Sigmoid colon (tissue), 7 donors: ENCODE measurements around the gene FSD1. TPM values are rescaled to one million over a fixed set of nuclear protein-coding genes. Genes with fewer than 3 reads are reported as not detected.

ENCODE experiments used
- DNase-seq: peaks from one replicate; pipeline ENCODE4 v3.0.0-alpha.2; 2019
- H3K27ac ChIP-seq, 4 donors: fragments of 200-600 bp; sonication (generic); one replicate each; pipeline ENCODE4 v1.5.1; 2016 to 2019; ENCODE audit warnings: mild to moderate bottlenecking in 1 of 4
- H3K27me3 ChIP-seq, 3 donors: fragments of 200-600 bp; sonication (generic); one replicate each; pipeline ENCODE4 v1.5.1; 2019; ENCODE audit warnings: mild to moderate bottlenecking in 1 of 3
- H3K36me3 ChIP-seq, 4 donors: fragments of 200-600 bp; sonication (generic); one replicate each; pipeline ENCODE4 v1.5.1; 2016 to 2019
- H3K4me1 ChIP-seq, 4 donors: fragments of 200-600 bp; sonication (generic); one replicate each; pipeline ENCODE4 v1.5.1; 2017 to 2019
- H3K4me3 ChIP-seq, 4 donors: fragments of 200-600 bp; sonication (generic); one replicate each; pipeline ENCODE4 v1.5.1; 2017 to 2019; ENCODE audit warnings: mild to moderate bottlenecking in 2 of 4, moderate library complexity in 1 of 4
- H3K9me3 ChIP-seq, 4 donors: fragments of 200-600 bp in 3 of 4; sonication (generic) in 3 of 4; one replicate each; pipeline versions ENCODE4 v1.5.1 to v1.6.1; 2013 to 2019
- CTCF ChIP-seq, 4 experiments: fragments of 450-650 bp in 3 of 4; fragments of 200-600 bp in 1 of 4; IDR thresholded peaks; one replicate each; pipeline ENCODE4 v1.5.1; 2016 to 2019; ENCODE audit warnings: antibody characterized with exemption in 4 of 4, mild to moderate bottlenecking in 3 of 4, moderate library complexity in 2 of 4
- EP300 ChIP-seq, 4 donors: sonication (generic); formaldehyde crosslinking; IDR thresholded peaks; one replicate each; pipeline ENCODE4 v1.6.1; 2017; ENCODE audit warnings: antibody characterized with exemption in 4 of 4
- POLR2A ChIP-seq, 2 donors: fragments of 450-650 bp; IDR thresholded peaks; one replicate each; pipeline ENCODE4 v1.6.1; 2016; ENCODE audit warnings: antibody characterized with exemption in 2 of 2, mild to moderate bottlenecking in 2 of 2, moderate library complexity in 2 of 2
- POLR2AphosphoS5 ChIP-seq, 4 donors: sonication (generic); formaldehyde crosslinking; IDR thresholded peaks; one replicate each; pipeline ENCODE4 v1.6.1; 2017; ENCODE audit warnings: antibody characterized with exemption in 4 of 4
- WGBS, 2 donors: extraction: QIAGEN DNeasy Blood & Tissue Kit; methylation state at CpG; one replicate each; pipeline ENCODE4 v1.1.7; 2013; 5-methylcytosine and 5-hydroxymethylcytosine counted together
- intact Hi-C: fragments of 100-400 bp; cut with DNase I; formaldehyde crosslinking; loops from one replicate; pipeline ENCODE4 v1.15.1; 2023
- polyA plus RNA-seq, 3 donors: library from polyadenylated mRNA; stranded (reverse); fragments of 200-250 nt; gene quantifications; one replicate each; pipeline ENCODE4 v1.2.3, GENCODE V29; 2013
- total RNA-seq, 4 donors: library from RNA; depleted of rRNA; stranded (reverse); fragments of >200 nt; gene quantifications; one replicate each; pipeline ENCODE4 v1.1.0, GENCODE V29; 2016
- donor health status: healthy with polysubstance abuse.
- donor health status: Bipolar disorder and iron deficiency.
- donor health status: healthy.

Gene FSD1
- total and polyA plus RNA-seq, 7 donors: 1.1 to 2.6 (median 1.5) TPM; not detected in 3

DNA sequence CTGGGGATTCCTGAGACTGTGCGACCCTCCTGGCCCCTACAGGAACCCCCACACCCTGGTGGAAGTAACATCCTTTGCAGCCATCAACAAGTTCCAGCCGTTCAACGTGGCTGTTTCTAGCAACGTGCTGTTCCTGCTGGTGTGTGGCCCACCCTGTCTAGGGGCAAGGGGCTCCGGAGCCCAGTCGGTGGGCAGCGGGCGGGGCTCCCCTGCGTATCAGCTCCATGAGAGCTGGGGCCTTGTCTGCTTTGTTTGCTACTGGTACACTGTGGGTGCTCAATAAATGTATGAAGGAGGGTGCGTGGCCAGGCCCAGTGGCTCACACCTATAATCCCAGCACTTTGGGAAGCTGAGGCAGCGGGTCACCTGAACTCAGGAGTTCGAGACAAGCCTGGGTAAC lies 49.9 kb downstream of the FSD1 start:
- H3K27ac ChIP-seq: no peak overlapping the region
- no peak for DNase-seq
- H3K4me1 ChIP-seq: no peaks in the 10 kb centered on the region
- H3K36me3 ChIP-seq: peaks cover 0 to 35% (median under 1%) of the 10 kb centered on the region in 4 donors
- no peaks in the 10 kb centered on the region for H3K27me3 ChIP-seq
- intact Hi-C loops: no loop called here
- no peak overlapping the region for H3K4me3 ChIP-seq
- H3K9me3 ChIP-seq: no peaks in the 10 kb centered on the region
- TF ChIP-seq EP300 (IDR thresholded peaks at IDR 0.05): no peak
- no peak for TF ChIP-seq POLR2AphosphoS5 (IDR thresholded peaks at IDR 0.05)
- WGBS, 2 donors: 93% methylated on average over 12 of the region's 12 CpGs

- DNase-seq: peak; percentile 61
- TF ChIP-seq CTCF (IDR thresholded peaks at IDR 0.05) (no peak), POLR2AphosphoS5 (IDR thresholded peaks at IDR 0.05) (no peak), POLR2A (IDR thresholded peaks at IDR 0.05) (no peak), EP300 (IDR thresholded peaks at IDR 0.05) (no peak)
- intact Hi-C loops: no loop called here
Observed at GRCh38 chr19:4354897-4355296, 50.5 kb downstream of the FSD1 start.

DNA sequence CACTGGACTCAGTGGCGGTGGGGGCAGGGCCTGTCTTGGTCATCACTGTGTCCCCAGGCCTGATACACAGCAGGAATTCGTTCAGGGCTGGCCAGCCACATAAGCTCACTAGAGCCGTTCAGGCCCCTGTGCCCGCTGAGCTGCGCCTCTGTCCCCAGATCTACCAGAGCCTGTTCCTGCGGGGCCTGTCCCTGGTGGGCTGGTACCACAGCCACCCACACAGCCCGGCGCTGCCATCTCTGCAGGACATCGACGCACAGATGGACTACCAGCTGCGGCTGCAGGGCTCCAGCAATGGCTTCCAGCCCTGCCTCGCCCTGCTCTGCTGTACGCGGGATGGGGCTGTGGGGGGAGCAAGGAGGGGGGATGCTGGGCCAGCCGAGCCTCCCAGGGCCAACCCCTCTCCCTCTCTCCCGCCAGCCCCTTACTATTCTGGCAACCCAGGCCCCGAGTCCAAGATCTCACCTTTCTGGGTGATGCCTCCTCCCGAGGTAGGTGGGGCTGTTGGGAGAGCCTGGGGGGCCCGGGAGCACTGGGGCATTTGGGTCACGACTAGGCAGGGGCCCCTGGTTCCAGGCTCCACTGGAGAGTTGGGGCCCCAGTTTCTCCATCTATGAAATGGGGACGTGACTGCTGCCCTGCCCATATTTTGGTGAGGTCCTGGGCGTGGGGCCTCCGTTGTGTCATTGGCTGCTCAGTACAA lies 52.8 kb downstream of the FSD1 start:
- 88 to 90% methylated on average over 23 of the region's 23 CpGs for WGBS, 2 donors
- Histone ChIP-seq H3K27ac (no peak overlapping the region), H3K27me3 (no peaks in the 10 kb centered on the region), H3K9me3 (no peaks in the 10 kb centered on the region), H3K36me3 (peaks cover 2 to 62% (median 16%) of the 10 kb centered on the region in 4 donors), H3K4me3 (no peak overlapping the region), H3K4me1 (peaks cover 0 to 12% (median 5%) of the 10 kb centered on the region in 4 donors)
- intact Hi-C loops: no loop called here
- DNase-seq: peak; percentile 65
- no peak for TF ChIP-seq POLR2AphosphoS5 (IDR thresholded peaks at IDR 0.05)
- no peak for TF ChIP-seq POLR2A (IDR thresholded peaks at IDR 0.05)
- no peak for TF ChIP-seq EP300 (IDR thresholded peaks at IDR 0.05)
- no peak for TF ChIP-seq CTCF (IDR thresholded peaks at IDR 0.05)

More at GRCh38 chr19:4354897-4355296, 50.5 kb downstream of the FSD1 start:
- no peaks in the 10 kb centered on the region for H3K9me3 ChIP-seq
- H3K4me3 ChIP-seq: no peak overlapping the region
- peaks cover 0 to 41% (median 4%) of the 10 kb centered on the region in 4 donors for H3K36me3 ChIP-seq
- no peaks in the 10 kb centered on the region for H3K4me1 ChIP-seq
- WGBS, 2 donors: 85 to 90% methylated on average over 17 of the region's 17 CpGs
- no peaks in the 10 kb centered on the region for H3K27me3 ChIP-seq
- no peak overlapping the region for H3K27ac ChIP-seq

- peak; percentile 64 for DNase-seq
- WGBS, 2 donors: 92 to 94% methylated on average over 16 of the region's 16 CpGs
- Histone ChIP-seq H3K4me3 (no peak overlapping the region), H3K9me3 (no peaks in the 10 kb centered on the region), H3K27ac (no peak overlapping the region), H3K4me1 (peaks cover 0 to 12% (median 5%) of the 10 kb centered on the region in 4 donors), H3K27me3 (no peaks in the 10 kb centered on the region), H3K36me3 (peaks cover 9 to 68% (median 21%) of the 10 kb centered on the region in 4 donors)
- TF ChIP-seq POLR2AphosphoS5 (IDR thresholded peaks at IDR 0.05) (peak in 1 of 4 donors; percentile 11), CTCF (IDR thresholded peaks at IDR 0.05) (no peak)
- intact Hi-C loops: no loop called here
Observed at GRCh38 chr19:4357921-4358326, 53.5 kb downstream of the FSD1 start.

DNA sequence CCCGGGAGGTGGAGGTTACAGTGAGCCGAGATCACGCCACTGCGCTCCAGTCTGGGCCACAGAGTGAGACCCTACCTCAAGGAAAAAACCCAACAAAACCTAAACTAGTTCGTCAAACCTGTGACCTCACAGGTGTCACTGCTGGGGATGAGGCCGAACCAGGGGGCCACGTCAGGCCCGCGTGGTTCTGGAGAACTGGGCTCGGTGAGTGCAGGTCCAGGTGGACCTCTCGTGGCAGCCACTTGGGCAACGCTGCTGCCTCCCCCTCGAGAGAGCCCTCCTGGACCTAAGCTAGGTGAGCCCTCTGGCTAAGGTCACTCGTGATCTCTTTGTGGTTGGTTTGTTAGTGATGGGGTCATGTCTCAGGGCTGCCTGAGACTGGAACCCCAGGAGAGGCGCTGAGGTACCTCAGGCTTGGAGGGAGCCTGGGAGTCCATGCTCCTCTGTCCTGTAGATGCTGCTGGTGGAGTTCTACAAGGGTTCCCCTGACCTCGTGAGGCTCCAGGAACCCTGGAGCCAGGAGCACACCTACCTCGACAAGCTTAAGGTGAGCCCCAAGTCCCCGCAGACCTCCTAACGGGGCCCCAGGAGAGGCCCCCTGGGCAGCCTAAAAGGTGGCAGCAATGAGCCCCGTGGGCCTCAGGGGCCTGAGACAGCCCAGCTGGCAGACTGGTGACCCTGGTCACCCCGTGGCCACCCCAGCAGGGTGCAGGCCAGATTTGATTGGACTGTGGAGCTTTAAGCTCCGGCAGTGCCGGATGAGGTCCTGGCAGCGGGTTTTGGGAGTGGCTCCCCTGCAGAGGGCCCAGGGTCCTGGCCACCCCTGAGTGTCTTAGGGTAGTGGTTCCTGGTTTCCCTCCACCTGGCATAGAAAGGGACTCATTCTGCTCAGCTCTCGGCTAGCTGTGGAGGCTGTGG lies 54.6 kb downstream of the FSD1 start:
- Histone ChIP-seq H3K4me3 (no peak overlapping the region), H3K9me3 (no peaks in the 10 kb centered on the region), H3K27me3 (no peaks in the 10 kb centered on the region), H3K4me1 (peaks cover 0 to 12% (median 5%) of the 10 kb centered on the region in 4 donors), H3K36me3 (peaks cover 19 to 74% (median 31%) of the 10 kb centered on the region in 4 donors), H3K27ac (peak overlapping the region in 1 of 4 donors; percentile 16)
- WGBS, 2 donors: 88 to 91% methylated on average over 25 of the region's 25 CpGs
- intact Hi-C loops: no loop called here
- TF ChIP-seq POLR2AphosphoS5 (IDR thresholded peaks at IDR 0.05) (no peak), EP300 (IDR thresholded peaks at IDR 0.05) (no peak), CTCF (IDR thresholded peaks at IDR 0.05) (no peak), POLR2A (IDR thresholded peaks at IDR 0.05) (no peak)
- no peak for DNase-seq
